PC-3 (cell line): Measurements from ENCODE around the gene DZANK1.

Experiments used
- CTCF ChIP-seq: fragments of 300-600 bp; sonication (generic); conservative IDR thresholded peaks from 2 replicates; pipeline ENCODE4 v1.5.1; 2017; ENCODE audit warnings: antibody characterized with exemption, low read depth, mild to moderate bottlenecking, low read length
- EZH2 ChIP-seq: fragments of 300-600 bp; sonication (generic); IDR thresholded peaks from one replicate; pipeline ENCODE4 v1.6.1; 2017; ENCODE audit warnings: antibody characterized with exemption, mild to moderate bottlenecking, low read length; ENCODE audit not compliant: unreplicated experiment

- TF ChIP-seq CTCF (no peak), EZH2 (no peak)
These were observed 14.8 kb upstream of the DZANK1 start for GRCh38 chr20:18481596-18481995.
